HEK293 (cell line): ENCODE data around the gene UACA.

Experiments
- ATF2 ChIP-seq: fragments of 450-650 bp; formaldehyde crosslinking; IDR thresholded peaks from 2 replicates; pipeline ENCODE4 v1.5.1; 2016; ENCODE audit warnings: missing biosample characterization, missing genetic modification characterization, low read depth
- RBAK ChIP-seq: fragments of 450-650 bp; formaldehyde crosslinking; IDR thresholded peaks from 2 replicates; pipeline ENCODE4 v1.5.1; 2016; ENCODE audit warnings: missing biosample characterization, missing genetic modification characterization
- REPIN1 ChIP-seq: fragments of 450-650 bp; formaldehyde crosslinking; IDR thresholded peaks from 2 replicates; pipeline ENCODE4 v1.5.1; 2017; ENCODE audit warnings: missing biosample characterization, missing genetic modification characterization, low read depth
- REST ChIP-seq: fragments of 450-650 bp; formaldehyde crosslinking; IDR thresholded peaks from 2 replicates; pipeline ENCODE4 v1.5.1; 2016; ENCODE audit warnings: missing biosample characterization, missing genetic modification characterization
- SP7 ChIP-seq: fragments of 450-650 bp; formaldehyde crosslinking; IDR thresholded peaks from 2 replicates; pipeline ENCODE4 v1.5.1; 2016; ENCODE audit warnings: missing biosample characterization, missing genetic modification characterization
- TSHZ1 ChIP-seq: fragments of 450-650 bp; formaldehyde crosslinking; IDR thresholded peaks from 2 replicates; pipeline ENCODE4 v1.5.1; 2016; ENCODE audit warnings: missing biosample characterization, missing genetic modification characterization, borderline replicate concordance
- YY2 ChIP-seq: fragments of 450-650 bp; formaldehyde crosslinking; IDR thresholded peaks from 2 replicates; pipeline ENCODE4 v1.5.1; 2016; ENCODE audit warnings: missing biosample characterization, missing genetic modification characterization
- ZBTB44 ChIP-seq: fragments of 450-650 bp; IDR thresholded peaks from 2 replicates; pipeline ENCODE4 v1.5.1; 2018; ENCODE audit warnings: missing biosample characterization, mild to moderate bottlenecking, missing genetic modification characterization
- ZBTB6 ChIP-seq: fragments of 450-650 bp; formaldehyde crosslinking; IDR thresholded peaks from 2 replicates; pipeline ENCODE4 v1.5.1; 2017; ENCODE audit warnings: missing biosample characterization, missing genetic modification characterization
- ZBTB7A ChIP-seq: fragments of 450-650 bp; formaldehyde crosslinking; IDR thresholded peaks from 2 replicates; pipeline ENCODE4 v1.5.1; 2016; ENCODE audit warnings: low read depth, missing biosample characterization, missing genetic modification characterization
- ZBTB8A ChIP-seq: fragments of 450-650 bp; formaldehyde crosslinking; IDR thresholded peaks from 2 replicates; pipeline ENCODE4 v1.5.1; 2016; ENCODE audit warnings: missing biosample characterization, missing genetic modification characterization
- ZNF155 ChIP-seq: fragments of 450-650 bp; formaldehyde crosslinking; IDR thresholded peaks from 2 replicates; pipeline ENCODE4 v1.5.1; 2016; ENCODE audit warnings: missing biosample characterization, missing genetic modification characterization
- ZNF18 ChIP-seq: fragments of 450-650 bp; formaldehyde crosslinking; IDR thresholded peaks from 2 replicates; pipeline ENCODE4 v1.5.1; 2016; ENCODE audit warnings: missing biosample characterization, missing genetic modification characterization
- ZNF202 ChIP-seq: fragments of 450-650 bp; formaldehyde crosslinking; IDR thresholded peaks from 2 replicates; pipeline ENCODE4 v1.5.1; 2016; ENCODE audit warnings: missing biosample characterization, missing genetic modification characterization, borderline replicate concordance
- ZNF23 ChIP-seq: fragments of 450-650 bp; formaldehyde crosslinking; IDR thresholded peaks from 2 replicates; pipeline ENCODE4 v1.5.1; 2016; ENCODE audit warnings: missing biosample characterization, missing genetic modification characterization, borderline replicate concordance
- ZNF37A ChIP-seq: fragments of 450-650 bp; IDR thresholded peaks from 2 replicates; pipeline ENCODE4 v1.5.1; 2018; ENCODE audit warnings: missing biosample characterization, missing genetic modification characterization
- ZNF433 ChIP-seq: fragments of 450-650 bp; formaldehyde crosslinking; IDR thresholded peaks from 2 replicates; pipeline ENCODE4 v1.5.1; 2016; ENCODE audit warnings: missing biosample characterization, missing genetic modification characterization, low read depth
- ZNF514 ChIP-seq: fragments of 450-650 bp; formaldehyde crosslinking; IDR thresholded peaks from 2 replicates; pipeline ENCODE4 v1.5.1; 2016; ENCODE audit warnings: missing biosample characterization, missing genetic modification characterization
- ZNF529 ChIP-seq: fragments of 450-650 bp; formaldehyde crosslinking; IDR thresholded peaks from 2 replicates; pipeline ENCODE4 v1.5.1; 2017; ENCODE audit warnings: missing genetic modification characterization, missing biosample characterization; ENCODE audit not compliant: insufficient replicate concordance
- ZNF549 ChIP-seq: fragments of 450-650 bp; IDR thresholded peaks from 2 replicates; pipeline ENCODE4 v1.5.1; 2018; ENCODE audit warnings: missing biosample characterization, missing genetic modification characterization, mild to moderate bottlenecking, inconsistent platforms, moderate library complexity
- ZNF610 ChIP-seq: fragments of 450-650 bp; formaldehyde crosslinking; IDR thresholded peaks from 2 replicates; pipeline ENCODE4 v1.5.1; 2016; ENCODE audit warnings: missing biosample characterization, missing genetic modification characterization, borderline replicate concordance
- ZNF707 ChIP-seq: fragments of 450-650 bp; formaldehyde crosslinking; IDR thresholded peaks from 2 replicates; pipeline ENCODE4 v1.5.1; 2016; ENCODE audit warnings: missing biosample characterization, missing genetic modification characterization
- ZNF791 ChIP-seq: fragments of 450-650 bp; formaldehyde crosslinking; IDR thresholded peaks from 2 replicates; pipeline ENCODE4 v1.5.1; 2016; ENCODE audit warnings: missing biosample characterization, missing genetic modification characterization
- ZNF843 ChIP-seq: fragments of 450-650 bp; formaldehyde crosslinking; IDR thresholded peaks from 2 replicates; pipeline ENCODE4 v1.5.1; 2016; ENCODE audit warnings: missing biosample characterization, missing genetic modification characterization
- ZSCAN16 ChIP-seq: fragments of 450-650 bp; formaldehyde crosslinking; IDR thresholded peaks from 2 replicates; pipeline ENCODE4 v1.5.1; 2016; ENCODE audit warnings: missing biosample characterization, missing genetic modification characterization

The UACA gene

GRCh38 chr15:70763120-70763949, at the start of gene UACA (continued):
- TF ChIP-seq ZNF610 (no peak), ZNF18 (no peak), RBAK (tag by site-specific recombination) (no peak), ZNF23 (tag by site-specific recombination) (no peak), ZSCAN16 (tag by site-specific recombination) (no peak), ZBTB44 (tag by site-specific recombination) (peak; percentile 63), ZNF514 (tag by site-specific recombination) (no peak), ZBTB8A (tag by site-specific recombination) (peak; percentile 100), REST (no peak), ZNF37A (tag by site-specific recombination) (no peak), ZNF843 (tag by site-specific recombination) (peak; percentile 26; the same call in 1 of the 2 replicates), ZNF202 (tag by site-specific recombination) (no peak), SP7 (tag by site-specific recombination) (peak; percentile 80; the same call in 1 of the 2 replicates), ZBTB6 (tag by site-specific recombination) (no peak), YY2 (tag by site-specific recombination) (no peak), ZNF155 (tag by site-specific recombination) (no peak), ZNF549 (no peak; the same call in 1 of the 2 replicates), ZNF529 (tag by site-specific recombination) (no peak), ZNF707 (tag by site-specific recombination) (no peak), ATF2 (tag by site-specific recombination) (no peak), ZNF433 (tag by site-specific recombination) (no peak), ZBTB7A (tag by site-specific recombination) (no peak), TSHZ1 (peak; percentile 22; the same call in 1 of the 2 replicates), REPIN1 (tag by site-specific recombination) (no peak), ZNF791 (tag by site-specific recombination) (no peak)
